Large intestine (tissue), 3 donors: ENCODE measurements around the gene RNF180. TPM values are rescaled to one million over a fixed set of nuclear protein-coding genes. Genes with fewer than 3 reads are reported as not detected.
"Not testable (repeated sequence)": the region's sequence is repeated elsewhere in the genome, so short reads cannot be mapped to it uniquely, and the experiment has no call there.

ENCODE experiments used
- DNase-seq, 2 donors: peaks; one replicate each; pipeline versions ENCODE4 v3.0.0 to v3.0.0-alpha.2; 2013
- H3K27ac ChIP-seq: one replicate; pipeline ENCODE4 v1.5.1; 2013; ENCODE audit warnings: low read length
- H3K27me3 ChIP-seq: 2 replicates; pipeline ENCODE4 v1.6.1; 2013; ENCODE audit warnings: low read length; ENCODE audit not compliant: control insufficient read depth, insufficient read depth
- H3K36me3 ChIP-seq: 2 replicates; pipeline ENCODE4 v1.6.1; 2013; ENCODE audit warnings: low read length; ENCODE audit not compliant: control insufficient read depth, insufficient read depth
- H3K4me1 ChIP-seq: one replicate; pipeline ENCODE4 v1.6.1; 2013; ENCODE audit warnings: low read length; ENCODE audit not compliant: control insufficient read depth, insufficient read depth
- H3K4me3 ChIP-seq: one replicate; pipeline ENCODE4 v1.5.1; 2013; ENCODE audit warnings: low read length
- H3K9me3 ChIP-seq: one replicate; pipeline ENCODE4 v1.6.1; 2013; ENCODE audit warnings: mild to moderate bottlenecking, low read depth, low read length, moderate library complexity; ENCODE audit not compliant: control insufficient read depth
- WGBS: methylation state at CpG from one replicate; pipeline ENCODE4 v1.1.5; 2013; ENCODE audit warnings: low lambda C conversion rate; ENCODE audit not compliant: insufficient coverage; 5-methylcytosine and 5-hydroxymethylcytosine counted together
- polyA plus RNA-seq: library from polyadenylated mRNA; unstranded; fragments of 120-200 nt; gene quantifications from one replicate; pipeline ENCODE4 v1.2.1, GENCODE V29; 2013

The RNF180 gene
- polyA plus RNA-seq, 1 donor, result 5.6 TPM

DNA sequence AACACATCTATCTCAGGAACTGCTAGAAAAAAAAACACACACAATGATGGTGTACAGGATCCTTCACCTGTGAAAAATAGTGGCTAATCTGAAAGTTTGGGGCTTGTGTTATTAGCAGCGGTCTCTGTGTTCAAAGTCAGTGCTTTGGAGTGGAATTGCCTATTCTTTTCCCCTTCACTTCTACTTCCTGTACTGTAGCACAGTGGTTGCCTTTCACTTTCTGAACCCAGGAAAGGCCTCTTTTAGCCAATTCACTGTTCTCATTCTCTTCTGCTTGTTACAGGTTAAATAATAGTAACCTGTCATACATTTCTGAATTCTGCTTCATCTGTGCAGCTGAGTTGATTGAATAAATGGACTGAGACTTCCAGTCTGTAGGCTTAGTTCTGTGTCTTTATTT lies 178.9 kb downstream of the RNF180 start:
- WGBS, result no CpG with 5 or more reads among the region's 1 CpG
- H3K4me3 ChIP-seq, result no peak overlapping the region
- DNase-seq, result no peak
- H3K4me1 ChIP-seq, result no peaks in the 10 kb centered on the region
- H3K36me3 ChIP-seq, result no peaks in the 10 kb centered on the region
- H3K9me3 ChIP-seq, result no peaks in the 10 kb centered on the region
- no peaks in the 10 kb centered on the region for H3K27me3 ChIP-seq
- no peak overlapping the region for H3K27ac ChIP-seq

DNA sequence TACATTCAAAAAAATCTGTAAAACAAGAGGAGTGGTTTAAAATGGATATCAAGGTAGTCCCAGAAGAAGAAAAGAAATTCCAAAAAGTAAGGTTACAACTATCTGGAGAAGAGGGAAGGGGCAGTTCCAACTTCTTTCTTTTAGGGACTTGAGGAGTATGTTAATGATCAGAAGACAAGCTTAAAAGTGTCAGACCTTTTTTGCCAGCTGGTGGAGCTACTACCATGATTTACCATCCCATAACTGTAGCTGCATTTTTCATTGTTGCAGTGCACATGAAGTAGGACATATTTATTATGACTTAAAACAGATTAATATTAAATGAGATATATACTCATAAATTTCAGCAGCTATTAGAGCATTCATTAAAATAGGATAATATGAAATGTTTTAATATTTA lies 181.7 kb downstream of the RNF180 start:
- Histone ChIP-seq H3K36me3 (no peaks in the 10 kb centered on the region), H3K27me3 (no peaks in the 10 kb centered on the region)
- DNase-seq, result no peak

DNA sequence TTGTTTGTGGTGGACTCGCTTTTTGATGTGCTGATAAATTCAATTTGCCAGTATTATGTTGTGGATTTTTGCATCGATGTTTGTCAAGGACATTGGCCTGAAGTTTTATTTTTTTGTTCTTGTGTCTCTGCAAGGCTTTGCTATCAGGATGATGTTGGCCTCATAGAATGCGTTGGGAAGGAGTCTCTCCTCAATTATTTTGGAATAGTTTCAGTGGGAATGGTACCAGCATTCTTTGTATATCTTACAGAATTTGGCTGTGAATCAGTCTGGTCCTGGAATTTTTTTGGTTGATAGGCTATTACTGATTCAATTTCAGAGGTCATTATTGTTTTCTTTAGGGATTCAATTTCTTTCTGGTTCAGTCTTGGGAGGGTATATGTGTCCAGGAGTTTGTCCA lies 198.8 kb downstream of the RNF180 start:
- H3K27ac ChIP-seq, result no peak overlapping the region
- H3K27me3 ChIP-seq, result no peaks in the 10 kb centered on the region
- WGBS, result no CpG with 5 or more reads among the region's 3 CpGs
- no peaks in the 10 kb centered on the region for H3K4me1 ChIP-seq
- H3K4me3 ChIP-seq, result no peak overlapping the region
- DNase-seq, result no peak
- no peaks in the 10 kb centered on the region for H3K36me3 ChIP-seq
- peaks cover 8% of the 10 kb centered on the region for H3K9me3 ChIP-seq

More for the DNA sequence above, 181.7 kb downstream of the RNF180 start:
- H3K9me3 ChIP-seq, result no peaks in the 10 kb centered on the region
- H3K27ac ChIP-seq, result no peak overlapping the region
- H3K4me3 ChIP-seq, result no peak overlapping the region
- no peaks in the 10 kb centered on the region for H3K4me1 ChIP-seq

DNA sequence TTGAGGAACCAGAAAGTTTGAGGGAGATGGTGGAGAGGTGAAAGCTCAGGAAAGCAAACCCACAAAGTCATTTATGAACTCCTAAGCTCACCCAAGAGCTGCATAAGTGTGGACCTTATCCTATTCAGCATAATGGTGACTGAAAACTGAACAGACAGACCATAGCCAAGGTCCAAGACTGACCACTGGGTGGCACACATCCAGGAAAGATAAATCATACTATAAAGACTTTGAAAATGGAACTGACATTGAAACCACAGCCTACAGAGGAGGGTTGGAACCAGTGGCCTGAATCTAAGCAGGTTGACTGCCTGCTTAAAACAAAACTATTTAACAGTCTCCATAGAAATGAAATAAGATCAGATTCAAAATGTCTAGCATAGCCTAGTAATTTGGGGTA lies 219.1 kb downstream of the RNF180 start:
- peak in 1 of 2 donors; percentile 4 for DNase-seq
- Histone ChIP-seq H3K9me3 (peaks cover 2% of the 10 kb centered on the region), H3K27ac (no peak overlapping the region), H3K27me3 (no peaks in the 10 kb centered on the region), H3K4me3 (no peak overlapping the region), H3K4me1 (no peaks in the 10 kb centered on the region), H3K36me3 (no peaks in the 10 kb centered on the region)

DNA sequence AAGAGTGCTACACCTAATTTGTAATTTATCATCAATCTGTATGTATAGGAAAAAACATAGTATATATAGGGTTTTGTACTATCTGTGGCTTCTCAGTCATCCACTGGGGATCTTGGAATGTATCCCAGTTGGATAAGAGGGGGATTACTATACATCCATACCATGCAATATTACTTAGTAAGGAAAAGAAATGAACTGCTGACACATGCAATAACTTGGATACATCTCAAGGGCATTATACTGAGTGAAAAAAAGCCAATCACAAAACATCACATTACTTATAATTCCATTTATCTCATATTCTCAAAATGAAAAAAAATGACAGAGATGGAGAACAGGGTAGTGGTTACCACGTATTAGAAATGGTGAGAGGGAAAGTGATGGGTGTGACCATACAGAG lies 231.9 kb downstream of the RNF180 start:
- WGBS, result 100% methylated on average over 1 of the region's 1 CpG
- Histone ChIP-seq H3K36me3 (no peaks in the 10 kb centered on the region), H3K4me1 (no peaks in the 10 kb centered on the region), H3K27ac (no peak overlapping the region), H3K9me3 (no peaks in the 10 kb centered on the region), H3K27me3 (no peaks in the 10 kb centered on the region), H3K4me3 (no peak overlapping the region)
- no peak for DNase-seq

DNA sequence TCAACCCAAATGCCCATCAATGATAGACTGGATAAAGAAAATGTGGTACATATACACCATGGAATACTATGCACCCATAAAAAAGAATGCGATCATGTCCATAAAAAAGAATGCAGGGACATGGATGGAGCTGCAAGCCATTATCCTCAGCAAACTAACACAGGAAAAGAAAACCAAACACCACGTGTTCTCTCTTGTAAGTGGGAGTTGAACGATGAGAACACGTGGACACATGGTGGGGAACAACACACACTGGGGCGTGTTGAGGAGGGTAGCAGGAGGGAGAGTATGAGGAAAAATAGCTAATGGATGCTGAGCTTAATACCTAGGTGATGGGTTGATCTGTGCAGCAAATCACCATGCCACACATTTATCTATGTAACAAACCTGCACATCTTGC lies 233.1 kb downstream of the RNF180 start:
- H3K4me3 ChIP-seq, DNase-seq, H3K27ac ChIP-seq, H3K27me3 ChIP-seq, H3K36me3 ChIP-seq, H3K9me3 ChIP-seq, H3K4me1 ChIP-seq: not testable (repeated sequence)
- WGBS, result no CpG with 5 or more reads among the region's 5 CpGs

DNA sequence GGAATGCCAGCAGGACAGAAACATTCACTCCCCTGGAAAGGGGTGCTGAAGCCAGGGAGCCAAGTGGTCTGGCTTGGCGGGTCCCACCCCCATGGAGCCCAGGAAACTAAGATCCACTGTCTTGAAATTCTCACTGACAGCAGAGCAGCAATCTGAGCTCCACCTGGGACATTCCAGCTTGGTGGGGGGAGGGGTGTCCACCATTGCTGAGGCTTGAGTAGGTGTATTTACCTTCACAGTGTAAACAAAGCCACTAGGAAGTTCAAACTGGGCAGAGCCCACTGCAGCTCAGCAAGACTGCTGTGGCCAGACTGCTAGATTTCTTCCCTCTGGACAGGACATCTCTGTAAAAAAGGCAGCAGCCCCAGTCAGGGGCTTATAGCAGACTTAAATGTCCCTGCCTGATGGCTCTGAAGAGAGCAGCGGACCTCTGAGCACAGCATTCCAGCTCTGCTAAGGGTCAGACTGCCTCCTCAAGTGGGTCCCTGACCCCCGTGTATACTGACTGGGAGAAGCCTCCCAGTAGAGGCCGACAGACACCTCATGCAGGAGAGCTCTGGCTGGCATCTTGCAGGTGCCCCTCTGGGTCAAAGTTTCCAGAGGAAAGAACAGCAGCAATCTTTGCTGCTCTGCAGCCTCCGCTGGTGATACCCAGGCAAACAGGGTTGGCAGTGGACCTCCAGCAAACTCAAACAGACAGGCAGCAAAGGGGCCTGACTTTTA lies 241.6 kb downstream of the RNF180 start:
- not testable (repeated sequence) for DNase-seq, H3K36me3 ChIP-seq, H3K27ac ChIP-seq, H3K27me3 ChIP-seq, H3K4me1 ChIP-seq, H3K4me3 ChIP-seq, H3K9me3 ChIP-seq
- WGBS, result no CpG with 5 or more reads among the region's 5 CpGs

DNA sequence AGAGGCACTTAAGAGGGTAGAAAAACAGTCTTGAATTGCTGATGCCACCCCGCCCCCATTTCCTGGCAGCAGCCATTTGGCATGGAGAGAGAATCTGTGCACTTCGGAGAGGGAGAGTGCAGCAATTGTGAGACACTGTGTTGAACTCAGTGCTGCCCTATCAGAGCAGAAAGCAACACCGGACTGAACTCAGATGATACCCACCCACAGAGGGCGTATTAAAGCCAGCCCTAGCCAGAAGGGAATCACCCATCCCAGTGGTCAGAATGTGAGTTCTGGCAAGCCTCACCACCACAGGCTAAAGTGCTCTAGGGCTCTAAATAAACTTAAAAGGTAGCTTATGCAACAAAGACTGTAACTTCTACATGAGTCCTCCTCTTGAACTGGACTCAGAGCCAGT lies 251.7 kb downstream of the RNF180 start:
- Histone ChIP-seq H3K27ac (no peak overlapping the region), H3K36me3 (no peaks in the 10 kb centered on the region), H3K9me3 (no peaks in the 10 kb centered on the region), H3K4me1 (no peaks in the 10 kb centered on the region), H3K4me3 (no peak overlapping the region), H3K27me3 (no peaks in the 10 kb centered on the region)
- DNase-seq, result no peak
- no CpG with 5 or more reads among the region's 4 CpGs for WGBS

DNA sequence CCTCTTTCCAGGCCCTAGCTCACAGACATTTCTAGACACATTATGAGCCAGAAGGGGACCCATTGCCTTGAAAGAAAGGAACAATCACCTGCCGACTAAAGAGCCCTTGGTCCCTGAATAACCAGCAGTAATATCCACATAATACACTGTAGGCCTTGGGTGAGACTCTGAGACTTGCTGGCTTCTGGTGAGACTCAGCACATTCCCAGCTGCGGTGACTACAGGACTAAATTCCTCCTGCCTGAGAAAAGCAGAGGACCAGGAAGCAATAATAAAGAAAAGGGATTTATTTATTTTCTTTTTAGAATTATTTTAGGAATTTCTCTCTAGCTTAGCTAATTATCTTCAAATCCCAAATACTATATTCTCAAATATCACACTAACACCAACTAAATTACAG lies 252.4 kb downstream of the RNF180 start:
- no peaks in the 10 kb centered on the region for H3K4me1 ChIP-seq
- no peaks in the 10 kb centered on the region for H3K36me3 ChIP-seq
- H3K9me3 ChIP-seq, result no peaks in the 10 kb centered on the region
- no peak overlapping the region for H3K4me3 ChIP-seq
- no CpG with 5 or more reads among the region's 2 CpGs for WGBS
- no peaks in the 10 kb centered on the region for H3K27me3 ChIP-seq
- H3K27ac ChIP-seq, result no peak overlapping the region
- no peak for DNase-seq
